ENCODE data around the gene LAP3. TPM values are rescaled to one million over a fixed set of nuclear protein-coding genes. Genes with fewer than 3 reads are reported as not detected.

Gene LAP3
- total and polyA plus RNA-seq, 8 donors, result 64.1 to 128 (median 71.7) TPM

GRCh38 chr4:17623451-17624001 lies 46.5 kb downstream of the LAP3 start:
- no peak for TF ChIP-seq CTCF (IDR thresholded peaks at IDR 0.05)
- ATAC-seq, result no peak
- H3K27me3 ChIP-seq, result no peaks in the 10 kb centered on the region
- no peak for DNase-seq
- intact Hi-C loops (cut with DNase I), result no loop called here
- H3K9me3 ChIP-seq, result no peaks in the 10 kb centered on the region
- no peak overlapping the region for H3K27ac ChIP-seq
- H3K4me3 ChIP-seq, result no peak overlapping the region
- peaks cover 0 to 10% of the 10 kb centered on the region in 2 donors for H3K4me1 ChIP-seq
- peaks cover 0 to 99% of the 10 kb centered on the region in 2 donors for H3K36me3 ChIP-seq

- no peak for TF ChIP-seq CTCF (IDR thresholded peaks at IDR 0.05)
- H3K36me3 ChIP-seq, result peaks cover 0 to 99% of the 10 kb centered on the region in 2 donors
- no peaks in the 10 kb centered on the region for H3K4me1 ChIP-seq
- H3K9me3 ChIP-seq, result no peaks in the 10 kb centered on the region
- H3K27me3 ChIP-seq, result no peaks in the 10 kb centered on the region
- intact Hi-C loops (cut with DNase I), result no loop called here
- H3K27ac ChIP-seq, result no peak overlapping the region
- DNase-seq, result no peak
- ATAC-seq, result no peak
- H3K4me3 ChIP-seq, result no peak overlapping the region
Measured at GRCh38 chr4:17624821-17625220, 47.8 kb downstream of the LAP3 start.

GRCh38 chr4:17630228-17630627 lies 53.2 kb downstream of the LAP3 start:
- H3K9me3 ChIP-seq, result no peaks in the 10 kb centered on the region
- no peak for ATAC-seq
- H3K36me3 ChIP-seq, result peaks cover 0 to 99% of the 10 kb centered on the region in 2 donors
- H3K27me3 ChIP-seq, result no peaks in the 10 kb centered on the region
- no peaks in the 10 kb centered on the region for H3K4me1 ChIP-seq
- no peak overlapping the region for H3K27ac ChIP-seq
- DNase-seq, result no peak
- no peak overlapping the region for H3K4me3 ChIP-seq
- TF ChIP-seq CTCF (IDR thresholded peaks at IDR 0.05), result no peak
- intact Hi-C loops (cut with DNase I), result no loop called here

GRCh38 chr4:17633600-17633999 lies 56.6 kb downstream of the LAP3 start:
- no peak for TF ChIP-seq CTCF (IDR thresholded peaks at IDR 0.05)
- ATAC-seq, result no peak
- H3K36me3 ChIP-seq, result peaks cover 0 to 81% of the 10 kb centered on the region in 2 donors
- no peaks in the 10 kb centered on the region for H3K4me1 ChIP-seq
- intact Hi-C loops (cut with DNase I), result no loop called here
- H3K9me3 ChIP-seq, result no peaks in the 10 kb centered on the region
- H3K27ac ChIP-seq, result no peak overlapping the region
- H3K27me3 ChIP-seq, result no peaks in the 10 kb centered on the region
- H3K4me3 ChIP-seq, result no peak overlapping the region
- DNase-seq, result no peak

- Histone ChIP-seq H3K4me1 (no peaks in the 10 kb centered on the region), H3K27ac (no peak overlapping the region), H3K4me3 (no peak overlapping the region), H3K27me3 (no peaks in the 10 kb centered on the region), H3K36me3 (peaks cover 0 to 77% of the 10 kb centered on the region in 2 donors), H3K9me3 (no peaks in the 10 kb centered on the region)
- ATAC-seq, result no peak
- TF ChIP-seq CTCF (IDR thresholded peaks at IDR 0.05), result no peak
- DNase-seq, result no peak
- intact Hi-C loops (cut with DNase I), result loop anchor here in 1 of 2 donors (5.0 kb wide), 1 partner anchor 88 kb away; no protein-coding TSS in a partner anchor
Measured at GRCh38 chr4:17635056-17635455, 58.1 kb downstream of the LAP3 start.
